ENCODE results near the gene NPTX1.

DNA sequence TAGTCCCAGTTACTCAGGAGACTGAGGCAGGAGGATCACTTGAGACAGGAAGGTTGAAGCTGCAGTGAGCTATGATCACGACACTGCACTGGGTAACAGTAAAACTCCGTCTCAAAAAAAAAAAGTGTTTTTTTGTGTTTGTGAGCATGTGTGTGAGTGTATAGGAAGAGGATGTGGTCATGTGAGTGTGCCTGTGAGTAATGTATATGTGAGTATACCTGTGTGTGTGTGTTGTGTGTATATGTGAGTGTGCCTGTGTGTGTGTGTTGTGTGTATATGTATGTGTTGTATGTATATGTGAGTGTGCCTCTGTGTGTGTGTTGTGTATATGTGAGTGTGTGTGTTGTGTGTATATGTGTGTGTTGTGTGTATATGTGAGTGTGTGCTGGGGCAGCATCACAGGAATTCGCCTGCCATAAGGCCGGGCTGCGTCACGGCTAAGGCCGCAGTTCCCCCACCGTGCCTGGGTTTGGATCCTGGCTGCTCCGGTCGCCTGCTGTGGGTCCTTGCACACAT, 21.4 kb upstream of the NPTX1 start:
- TF ChIP-seq POLR2AphosphoS5 (IDR thresholded peaks at IDR 0.05): no peak
- TF ChIP-seq CTCF (IDR thresholded peaks at IDR 0.05): no peak
- TF ChIP-seq POLR2A (IDR thresholded peaks at IDR 0.05): no peak
- TF ChIP-seq EP300 (IDR thresholded peaks at IDR 0.05; ENCODE audit: low read depth): no peak
